GM18507 (cell line): ENCODE measurements around the gene CIB4.

Source experiments
- DNase-seq: peaks from one replicate; pipeline ENCODE4 v3.0.0; 2011; ENCODE audit warnings: low read depth; ENCODE audit not compliant: insufficient read length; ENCODE audit errors: extremely low spot score
- FAIRE-seq: peaks from 2 replicates; lab custom pipeline; 2011; peaks lifted over from hg19 to GRCh38; lab: Jason Lieb, UNC

Gene CIB4

GRCh38 chr2:26640781-26641564 is at the start of gene CIB4:
CIB4 (minus strand) TSS chr2:26641366; CDS start chr2:26641314, 52 bp downstream.
- DNase-seq (no peak), FAIRE-seq (no peak)

GRCh38 chr2:26687801-26688200 is 46.6 kb upstream of the CIB4 start:
- DNase-seq: no peak
- no peak for FAIRE-seq

- DNase-seq (no peak), FAIRE-seq (no peak)
Observed at GRCh38 chr2:26687328-26687727, 46.2 kb upstream of the CIB4 start.

DNA sequence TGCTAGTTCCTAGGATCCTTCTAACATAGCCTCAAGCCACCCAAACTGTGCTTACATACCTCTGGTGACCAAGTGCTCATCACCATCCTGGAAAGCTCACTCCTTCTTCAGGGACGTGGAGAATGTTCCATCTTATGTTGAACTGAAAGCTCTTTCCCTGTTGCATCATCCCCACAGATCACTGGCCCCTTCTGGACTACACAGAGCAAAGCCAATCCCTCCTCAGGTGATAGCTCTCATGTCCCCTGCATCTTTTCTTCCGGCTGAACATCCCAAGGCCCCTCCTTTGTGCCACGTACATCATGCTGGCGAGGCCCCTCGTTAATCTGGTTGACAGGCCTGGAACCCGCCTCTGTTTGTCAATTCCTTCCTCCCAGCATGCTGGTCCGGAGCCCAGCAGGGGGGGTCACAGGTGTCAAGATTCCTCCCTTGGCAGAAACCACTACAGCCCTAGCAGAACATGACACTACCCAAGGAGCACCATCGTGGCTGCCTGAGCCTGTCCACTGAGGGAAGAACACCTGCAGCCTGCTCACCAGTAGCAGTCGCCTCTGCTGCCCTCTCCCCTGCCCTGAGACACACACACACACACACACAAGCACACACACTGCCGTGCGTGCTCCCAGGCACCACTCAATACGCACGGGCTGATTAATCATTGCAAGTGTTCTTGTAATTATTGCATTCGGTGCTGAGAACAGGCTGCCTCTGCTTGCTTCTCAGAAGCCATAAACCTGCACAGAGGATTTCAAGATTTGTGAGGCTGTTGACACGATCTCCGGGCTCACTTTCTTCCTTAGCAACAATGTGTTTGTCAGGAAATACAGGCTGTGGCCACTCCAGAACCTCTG is 45.0 kb upstream of the CIB4 start:
- DNase-seq (no peak), FAIRE-seq (no peak)

GRCh38 chr2:26685341-26685740 is 44.2 kb upstream of the CIB4 start:
- DNase-seq (no peak), FAIRE-seq (no peak)

DNA sequence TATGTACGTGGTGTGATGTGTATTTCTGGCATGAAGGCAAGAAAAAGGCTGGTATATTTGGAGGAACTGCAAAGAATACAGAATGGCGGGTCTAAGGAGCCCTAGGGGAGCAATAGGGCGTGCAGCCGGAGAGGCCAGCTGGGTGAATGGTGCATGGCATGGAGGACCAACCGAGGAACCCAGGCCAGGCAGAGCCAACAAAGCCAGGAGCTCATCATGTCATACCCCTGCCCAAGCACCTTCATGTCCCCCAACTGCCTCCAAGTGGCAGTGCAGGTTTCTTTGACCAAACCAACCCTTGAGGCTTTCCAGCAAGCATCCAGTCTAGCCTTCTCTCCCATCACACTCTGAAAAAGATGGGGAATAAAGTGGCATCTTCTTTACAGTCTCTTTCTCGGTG is 42.4 kb upstream of the CIB4 start:
- DNase-seq: no peak
- no peak for FAIRE-seq

- no peak for DNase-seq
- no peak for FAIRE-seq
Observed at GRCh38 chr2:26682155-26682554, 41.0 kb upstream of the CIB4 start.

GRCh38 chr2:26681656-26682055 is 40.5 kb upstream of the CIB4 start:
- no peak for DNase-seq
- no peak for FAIRE-seq

- no peak for DNase-seq
- no peak for FAIRE-seq
Observed at GRCh38 chr2:26679867-26680266, 38.7 kb upstream of the CIB4 start.

- no peak for FAIRE-seq
- DNase-seq: no peak
Observed at GRCh38 chr2:26678035-26678434, 36.9 kb upstream of the CIB4 start.

GRCh38 chr2:26675651-26676255 is 34.6 kb upstream of the CIB4 start:
- DNase-seq (no peak), FAIRE-seq (no peak)

GRCh38 chr2:26674771-26675170 is 33.6 kb upstream of the CIB4 start:
- DNase-seq (no peak), FAIRE-seq (no peak)

- DNase-seq (no peak), FAIRE-seq (no peak)
Observed at GRCh38 chr2:26674002-26674751, 33.0 kb upstream of the CIB4 start.

GRCh38 chr2:26672818-26673393 is 31.7 kb upstream of the CIB4 start:
- no peak for FAIRE-seq
- no peak for DNase-seq

DNA sequence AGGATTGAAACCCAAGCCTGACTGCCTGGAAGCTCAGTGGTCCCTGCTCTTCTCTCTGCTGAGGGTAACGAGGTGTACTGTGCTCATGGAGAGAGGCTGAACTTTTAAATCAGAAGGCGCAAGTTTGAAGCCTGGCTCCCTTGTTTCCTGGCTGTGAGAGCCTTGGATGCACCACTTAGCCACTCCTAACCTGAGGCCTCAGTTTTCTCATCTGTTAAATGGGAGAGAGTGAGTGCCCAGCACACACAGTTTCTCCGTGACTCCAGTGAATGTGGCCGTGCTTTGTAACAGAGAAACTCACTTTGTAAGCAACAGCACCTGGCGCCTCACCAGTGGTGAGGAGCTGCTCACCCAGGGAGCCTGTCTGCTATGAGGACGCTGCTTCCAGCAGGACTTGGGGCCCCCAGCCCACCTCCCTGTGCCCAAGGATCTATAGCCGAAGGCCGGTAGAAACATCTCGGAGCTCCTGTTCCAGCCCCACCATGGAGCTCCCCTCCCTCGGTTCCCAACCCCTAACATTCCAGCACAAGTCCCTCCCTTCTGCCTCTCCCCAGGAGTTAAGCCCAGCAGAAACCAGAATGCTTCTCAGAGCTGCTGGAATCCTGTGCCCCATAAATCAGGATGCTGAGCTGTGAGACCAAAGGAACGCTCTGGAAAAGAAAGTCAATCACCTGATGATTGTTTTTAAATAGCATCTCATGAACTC is 31.1 kb upstream of the CIB4 start:
- FAIRE-seq (no peak), DNase-seq (no peak)

DNA sequence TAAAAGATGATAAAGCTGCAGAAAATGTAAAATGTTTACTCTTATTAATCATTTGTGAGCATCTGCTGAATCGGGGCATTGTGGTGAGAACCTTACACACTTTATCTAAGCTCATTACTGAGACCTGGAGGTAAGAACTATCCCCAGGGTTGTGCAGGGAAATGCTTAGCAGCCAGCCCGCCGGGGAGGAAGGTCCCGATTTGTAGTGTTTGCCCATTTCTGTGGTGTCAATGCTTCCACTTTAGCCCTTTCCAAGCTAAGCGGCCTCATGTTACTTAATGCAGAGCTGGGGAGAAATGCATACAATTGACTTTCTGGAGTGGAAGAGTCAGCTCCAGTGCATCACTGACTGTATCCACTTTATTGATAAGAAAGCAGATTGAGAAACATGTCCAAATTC is 30.5 kb upstream of the CIB4 start:
- FAIRE-seq (no peak), DNase-seq (no peak)

DNA sequence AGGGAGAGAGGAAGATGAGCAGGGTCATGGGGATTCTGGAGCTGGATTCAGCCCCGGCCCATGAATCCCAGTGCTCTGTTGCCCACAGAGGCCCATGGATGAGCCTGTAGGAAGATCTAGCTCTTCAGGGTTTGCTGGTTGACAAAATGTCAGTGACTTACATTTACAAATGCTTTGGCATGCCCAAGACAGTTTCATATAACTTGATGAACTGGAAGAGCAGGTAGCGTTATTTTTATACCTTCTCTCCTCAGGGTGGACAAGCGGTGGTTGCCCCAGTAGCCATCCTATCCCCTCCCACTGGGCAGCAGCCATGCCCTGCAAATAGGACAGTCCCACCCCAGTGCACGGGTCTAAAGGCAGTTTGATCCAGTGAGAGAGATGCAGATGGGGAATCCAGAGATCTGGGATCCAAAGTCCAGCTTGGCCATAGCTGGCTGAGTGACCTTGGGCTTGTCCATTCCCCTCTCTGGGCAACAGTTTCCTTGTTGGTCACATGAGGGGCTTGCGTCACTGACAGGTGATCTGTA is 29.8 kb upstream of the CIB4 start:
- FAIRE-seq (no peak), DNase-seq (no peak)

- DNase-seq (no peak), FAIRE-seq (no peak)
Observed at GRCh38 chr2:26670171-26670570, 29.0 kb upstream of the CIB4 start.
